ENCODE results near the gene ZNF691. TPM values are rescaled to one million over a fixed set of nuclear protein-coding genes. Genes with fewer than 3 reads are reported as not detected.
"Not testable (repeated sequence)": the region's sequence is repeated elsewhere in the genome, so short reads cannot be mapped to it uniquely, and the experiment has no call there.

Gene ZNF691
- total RNA-seq, 1 experiment from 2014 or later: 15.4 TPM

- Histone ChIP-seq H3K9me3 (ENCODE audit: low read length) (no peaks in the 10 kb centered on the region), H3K27ac (ENCODE audit: low read length) (no peak overlapping the region), H3K4me2 (ENCODE audit: low read depth, low read length, poor library complexity, severe bottlenecking) (no peak overlapping the region), H4K20me1 (ENCODE audit: insufficient read depth, low read depth, low read length) (no peaks in the 10 kb centered on the region), H2AFZ (ENCODE audit: low read length) (no peak overlapping the region), H3K4me3 (ENCODE audit: low read length) (no peak overlapping the region), H3K9ac (ENCODE audit: low read length) (no peak overlapping the region), H3K27me3 (ENCODE audit: low read length) (no peaks in the 10 kb centered on the region), H3K9me2 (replicated peaks; ENCODE audit: insufficient read depth, low read length) (no peaks in the 10 kb centered on the region), H3K36me3 (ENCODE audit: insufficient read depth, low read length) (no peaks in the 10 kb centered on the region), H3K4me1 (ENCODE audit: low read length) (peaks cover 17% of the 10 kb centered on the region), H3K79me2 (ENCODE audit: low read length) (no peaks in the 10 kb centered on the region)
- peak; percentile 38 for DNase-seq
These were observed 42.9 kb downstream of the ZNF691 start for GRCh38 chr1:42889264-42889663.

- no peak overlapping the region for H3K4me2 ChIP-seq (ENCODE audit: low read depth, low read length, poor library complexity, severe bottlenecking)
- peaks cover 17% of the 10 kb centered on the region for H3K4me1 ChIP-seq (ENCODE audit: low read length)
- peak; percentile 30 for DNase-seq
- H3K9ac ChIP-seq (ENCODE audit: low read length): no peak overlapping the region
- H4K20me1 ChIP-seq (ENCODE audit: insufficient read depth, low read depth, low read length): no peaks in the 10 kb centered on the region
- H3K27me3 ChIP-seq (ENCODE audit: low read length): no peaks in the 10 kb centered on the region
- no peak overlapping the region for H3K27ac ChIP-seq (ENCODE audit: low read length)
- H3K9me3 ChIP-seq (ENCODE audit: low read length): no peaks in the 10 kb centered on the region
- no peak overlapping the region for H3K4me3 ChIP-seq (ENCODE audit: low read length)
- no peaks in the 10 kb centered on the region for H3K9me2 ChIP-seq (replicated peaks; ENCODE audit: insufficient read depth, low read length)
- no peaks in the 10 kb centered on the region for H3K36me3 ChIP-seq (ENCODE audit: insufficient read depth, low read length)
- no peak overlapping the region; the same call in 1 of the 2 replicates for H2AFZ ChIP-seq (ENCODE audit: low read length)
- H3K79me2 ChIP-seq (ENCODE audit: low read length): no peaks in the 10 kb centered on the region
These were observed 45.2 kb downstream of the ZNF691 start for GRCh38 chr1:42891465-42892138.

- H3K9me2 ChIP-seq (replicated peaks; ENCODE audit: insufficient read depth, low read length); DNase-seq; H3K9me3 ChIP-seq (ENCODE audit: low read length); H3K4me1 ChIP-seq (ENCODE audit: low read length); H4K20me1 ChIP-seq (ENCODE audit: insufficient read depth, low read depth, low read length); H2AFZ ChIP-seq (ENCODE audit: low read length); H3K27me3 ChIP-seq (ENCODE audit: low read length); H3K4me3 ChIP-seq (ENCODE audit: low read length); H3K27ac ChIP-seq (ENCODE audit: low read length); H3K79me2 ChIP-seq (ENCODE audit: low read length); H3K4me2 ChIP-seq (ENCODE audit: low read depth, low read length, poor library complexity, severe bottlenecking); H3K9ac ChIP-seq (ENCODE audit: low read length); H3K36me3 ChIP-seq (ENCODE audit: insufficient read depth, low read length): not testable (repeated sequence)
These were observed 53.5 kb downstream of the ZNF691 start for GRCh38 chr1:42899960-42900359.

Other genes starting within 250 kb of the ZNF691 start
- 42.1 and 53.0 TPM in 2 replicates for gene PPIH, start 188.2 kb upstream of the ZNF691 start, total RNA-seq (2014; rRNA removed; shearing (Covaris generic); ENCODE audit: low replicate concordance)
- gene YBX1, start 164.2 kb upstream of the ZNF691 start, total RNA-seq (2014; rRNA removed; shearing (Covaris generic); ENCODE audit: low replicate concordance): 652 and 1,200 TPM in 2 replicates
- gene CLDN19, start 106.4 kb upstream of the ZNF691 start, total RNA-seq (2014; rRNA removed; shearing (Covaris generic); ENCODE audit: low replicate concordance): not detected in 2 replicates
- 18.1 and 49.1 TPM in 2 replicates for gene P3H1, start 79.6 kb upstream of the ZNF691 start, total RNA-seq (2014; rRNA removed; shearing (Covaris generic); ENCODE audit: low replicate concordance)
- gene C1orf50, start 79.4 kb upstream of the ZNF691 start, total RNA-seq (2014; rRNA removed; shearing (Covaris generic); ENCODE audit: low replicate concordance): 5.5 and 12.2 TPM in 2 replicates
- gene TMEM269, start 61.6 kb upstream of the ZNF691 start, total RNA-seq (2014; rRNA removed; shearing (Covaris generic); ENCODE audit: low replicate concordance): not detected in 2 replicates
- 0.54 and 1.6 TPM in 2 replicates for gene ERMAP, start 29.5 kb upstream of the ZNF691 start, total RNA-seq (2014; rRNA removed; shearing (Covaris generic); ENCODE audit: low replicate concordance)
- gene SVBP, start 29.2 kb upstream of the ZNF691 start, total RNA-seq (2014; rRNA removed; shearing (Covaris generic); ENCODE audit: low replicate concordance): 18.2 and 45.4 TPM in 2 replicates
- gene SLC2A1, start 112.3 kb downstream of the ZNF691 start, total RNA-seq (2014; rRNA removed; shearing (Covaris generic); ENCODE audit: low replicate concordance): 72.2 and 83.8 TPM in 2 replicates